HEK293T (cell line): ENCODE results near the gene AJM1.

Experiments used
- CTBP1 ChIP-seq: fragments of 450-650 bp; IDR thresholded peaks from 2 replicates; pipeline ENCODE4 v1.6.1; 2016; ENCODE audit warnings: borderline replicate concordance
- SP1 ChIP-seq: fragments of 450-650 bp; IDR thresholded peaks from 2 replicates; pipeline ENCODE4 v1.6.1; 2017

GRCh38 chr9:136850866-136851775, 8.8 kb downstream of the AJM1 start:
- TF ChIP-seq SP1 (no peak), CTBP1 (no peak)
